ENCODE measurements around the gene OR6J1. TPM values are rescaled to one million over a fixed set of nuclear protein-coding genes. Genes with fewer than 3 reads are reported as not detected.
A peak's percentile ranks its signal among the peaks of the same experiment; 100 is the strongest.
"Not testable (repeated sequence)": the region's sequence is repeated elsewhere in the genome, so short reads cannot be mapped to it uniquely, and the experiment has no call there.

Gene OR6J1
- total RNA-seq, 1 experiment from 2014 or later: not detected

GRCh38 chr14:22660654-22661053 lies 16.5 kb upstream of the OR6J1 start:
- no peak for DNase-seq
- no peaks in the 10 kb centered on the region for H3K27me3 ChIP-seq (ENCODE audit: control insufficient read depth, insufficient read depth, low read length)
- H3K36me3 ChIP-seq (replicated peaks; ENCODE audit: control insufficient read depth, insufficient read depth, low read length): no peaks in the 10 kb centered on the region
- no peak overlapping the region for H3K4me3 ChIP-seq (ENCODE audit: insufficient read depth, low read depth, low read length)

DNA sequence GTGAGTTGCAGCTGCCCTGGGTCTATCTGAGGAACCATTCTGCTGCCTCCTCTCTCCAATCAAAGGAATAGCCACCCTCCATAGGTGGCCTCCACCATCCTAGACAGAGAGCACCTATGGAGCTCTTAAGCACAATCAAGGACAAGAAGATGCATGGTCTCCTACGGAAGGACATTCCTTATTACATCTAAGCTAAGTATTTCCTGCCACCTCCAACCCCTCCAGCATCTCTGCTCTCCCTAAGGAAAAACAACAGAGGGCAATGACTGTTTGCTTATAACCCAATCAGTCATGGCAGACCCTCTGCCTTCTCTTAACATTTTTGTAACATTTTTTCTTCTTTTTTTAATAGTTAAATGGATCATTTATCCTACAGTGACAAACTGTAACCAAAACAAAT lies 14.8 kb upstream of the OR6J1 start:
- H3K4me3 ChIP-seq (ENCODE audit: insufficient read depth, low read depth, low read length): no peak overlapping the region
- H3K36me3 ChIP-seq (replicated peaks; ENCODE audit: control insufficient read depth, insufficient read depth, low read length): no peaks in the 10 kb centered on the region
- no peaks in the 10 kb centered on the region for H3K27me3 ChIP-seq (ENCODE audit: control insufficient read depth, insufficient read depth, low read length)
- no peak for DNase-seq

DNA sequence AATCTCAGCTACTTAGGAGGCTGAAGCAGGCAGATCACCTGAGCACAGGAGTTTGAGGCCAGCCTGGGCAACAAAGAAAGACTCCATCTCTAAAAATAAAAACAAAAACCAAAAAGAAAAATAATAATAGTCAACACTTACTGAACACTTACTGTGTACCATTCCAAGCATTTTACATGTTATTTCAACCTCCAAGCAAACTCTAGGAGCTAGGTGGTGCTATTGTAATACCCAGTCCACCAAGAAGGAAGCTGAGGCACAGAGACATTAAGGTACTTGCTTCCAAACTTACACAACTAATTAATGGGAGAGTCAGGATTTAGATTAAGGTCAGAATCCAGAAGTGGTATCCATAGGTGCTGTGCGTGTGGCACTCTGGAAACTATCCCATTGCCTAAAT lies 13.7 kb upstream of the OR6J1 start:
- no peak overlapping the region for H3K4me3 ChIP-seq (ENCODE audit: insufficient read depth, low read depth, low read length)
- no peaks in the 10 kb centered on the region for H3K36me3 ChIP-seq (replicated peaks; ENCODE audit: control insufficient read depth, insufficient read depth, low read length)
- no peak for DNase-seq
- H3K27me3 ChIP-seq (ENCODE audit: control insufficient read depth, insufficient read depth, low read length): no peaks in the 10 kb centered on the region

DNA sequence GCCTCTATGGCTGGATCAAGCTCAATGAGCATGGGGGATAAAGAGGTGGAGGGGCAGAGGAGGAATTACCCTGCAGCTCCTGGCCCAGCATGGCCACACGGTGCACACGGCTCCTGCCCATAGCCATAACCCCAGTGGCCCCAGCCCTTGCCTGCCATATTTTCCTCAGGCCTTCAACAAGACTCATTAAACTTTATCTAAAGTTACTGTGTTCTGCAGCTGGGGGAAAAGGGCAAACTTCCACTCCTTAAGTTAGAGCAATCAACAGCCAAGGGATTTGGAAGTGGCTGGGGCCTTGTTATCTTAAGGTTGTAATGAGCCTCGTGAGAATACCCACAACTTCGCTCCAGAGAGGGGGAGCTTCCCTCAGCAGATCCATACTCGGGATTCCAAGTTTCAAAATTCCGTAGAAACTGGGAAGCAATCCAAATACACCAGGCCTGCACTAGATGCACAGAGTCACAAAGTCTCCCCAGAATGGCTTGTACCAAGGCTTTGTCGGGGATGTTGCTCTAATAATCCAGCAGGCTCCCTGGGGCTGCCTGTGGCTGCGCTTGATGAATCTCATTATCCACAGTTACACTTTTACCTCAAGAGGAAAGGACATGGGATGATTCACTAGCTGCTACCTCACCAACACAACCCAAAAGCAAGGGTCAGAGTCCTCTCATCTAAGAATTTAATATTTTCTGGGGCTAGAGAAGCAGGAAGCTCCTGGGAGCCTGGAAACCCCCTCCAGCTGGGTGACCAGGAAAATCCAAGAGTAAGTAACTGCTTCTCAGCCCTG lies 13.0 kb upstream of the OR6J1 start:
- no peaks in the 10 kb centered on the region for H3K27me3 ChIP-seq (ENCODE audit: control insufficient read depth, insufficient read depth, low read length)
- no peak for DNase-seq
- H3K36me3 ChIP-seq (replicated peaks; ENCODE audit: control insufficient read depth, insufficient read depth, low read length): no peaks in the 10 kb centered on the region
- no peak overlapping the region for H3K4me3 ChIP-seq (ENCODE audit: insufficient read depth, low read depth, low read length)

GRCh38 chr14:22656226-22656625 lies 12.1 kb upstream of the OR6J1 start:
- Histone ChIP-seq H3K4me3 (ENCODE audit: insufficient read depth, low read depth, low read length) (no peak overlapping the region), H3K36me3 (replicated peaks; ENCODE audit: control insufficient read depth, insufficient read depth, low read length) (no peaks in the 10 kb centered on the region), H3K27me3 (ENCODE audit: control insufficient read depth, insufficient read depth, low read length) (no peaks in the 10 kb centered on the region)
- no peak for DNase-seq

DNA sequence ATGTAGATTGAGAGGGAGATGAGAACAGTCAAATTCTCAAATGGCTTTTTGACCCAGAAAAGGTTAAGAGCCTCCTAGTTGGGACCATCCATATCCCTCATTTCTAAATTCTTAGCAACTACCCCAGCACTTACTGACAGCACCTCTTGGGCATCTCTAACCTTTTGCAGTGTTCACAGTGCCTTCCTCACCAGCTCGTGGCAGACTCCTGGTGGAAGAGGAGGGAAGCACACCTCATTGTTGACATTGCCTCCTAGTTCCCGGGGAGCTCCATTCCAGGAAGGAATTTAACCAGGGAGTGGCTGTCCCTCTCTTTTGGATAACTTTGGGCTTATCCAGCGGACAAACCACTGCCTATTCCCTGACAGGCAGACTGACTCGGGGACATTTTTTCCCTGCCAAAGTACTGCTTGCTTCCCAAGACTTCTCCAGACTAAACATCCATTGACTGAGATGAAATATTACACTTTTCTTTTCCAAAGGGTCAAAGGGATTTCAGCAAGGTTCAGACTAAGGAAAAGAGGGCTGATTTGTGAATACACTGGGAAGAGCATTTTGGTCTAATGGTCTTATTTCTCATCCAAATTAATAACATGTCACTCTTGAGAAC lies 9.0 kb upstream of the OR6J1 start:
- no peaks in the 10 kb centered on the region for H3K36me3 ChIP-seq (replicated peaks; ENCODE audit: control insufficient read depth, insufficient read depth, low read length)
- DNase-seq: peak; percentile 83

GRCh38 chr14:22651586-22651985 lies 7.4 kb upstream of the OR6J1 start:
- no peaks in the 10 kb centered on the region for H3K27me3 ChIP-seq (ENCODE audit: control insufficient read depth, insufficient read depth, low read length)
- H3K4me3 ChIP-seq (ENCODE audit: insufficient read depth, low read depth, low read length): no peak overlapping the region
- no peak for DNase-seq
- H3K36me3 ChIP-seq (replicated peaks; ENCODE audit: control insufficient read depth, insufficient read depth, low read length): no peaks in the 10 kb centered on the region

More for the DNA sequence above, 9.0 kb upstream of the OR6J1 start:
- Histone ChIP-seq H3K4me3 (ENCODE audit: insufficient read depth, low read depth, low read length) (no peak overlapping the region), H3K27me3 (ENCODE audit: control insufficient read depth, insufficient read depth, low read length) (no peaks in the 10 kb centered on the region)

GRCh38 chr14:22650960-22651521 lies 6.9 kb upstream of the OR6J1 start:
- no peaks in the 10 kb centered on the region for H3K36me3 ChIP-seq (replicated peaks; ENCODE audit: control insufficient read depth, insufficient read depth, low read length)

GRCh38 chr14:22650046-22650739 lies 6.0 kb upstream of the OR6J1 start:
- H3K36me3 ChIP-seq (replicated peaks; ENCODE audit: control insufficient read depth, insufficient read depth, low read length): no peaks in the 10 kb centered on the region
- no peaks in the 10 kb centered on the region for H3K27me3 ChIP-seq (ENCODE audit: control insufficient read depth, insufficient read depth, low read length)
- no peak overlapping the region for H3K4me3 ChIP-seq (ENCODE audit: insufficient read depth, low read depth, low read length)
- DNase-seq: no peak

More at GRCh38 chr14:22650960-22651521, 6.9 kb upstream of the OR6J1 start:
- Histone ChIP-seq H3K4me3 (ENCODE audit: insufficient read depth, low read depth, low read length) (no peak overlapping the region), H3K27me3 (ENCODE audit: control insufficient read depth, insufficient read depth, low read length) (no peaks in the 10 kb centered on the region)
- no peak for DNase-seq

DNA sequence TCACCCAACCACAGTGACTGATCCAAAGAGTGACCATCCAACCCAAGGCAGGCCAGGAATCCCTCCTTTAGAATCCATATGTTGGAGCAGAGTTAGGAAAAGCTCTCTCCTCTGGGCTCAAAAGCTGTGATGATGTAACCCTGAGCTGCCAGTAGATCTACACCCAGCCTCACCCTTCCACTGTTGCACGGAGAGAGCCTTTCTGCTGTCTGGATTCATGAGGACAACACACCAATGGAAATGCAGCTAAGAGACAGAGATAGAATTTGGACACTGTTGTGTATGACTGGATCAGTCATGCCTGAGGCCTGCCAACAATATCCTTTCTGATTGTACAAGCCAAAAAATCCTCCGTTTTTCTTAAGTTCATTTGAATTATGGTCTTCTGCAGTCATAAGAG lies 4.4 kb upstream of the OR6J1 start:
- Histone ChIP-seq H3K27me3 (ENCODE audit: control insufficient read depth, insufficient read depth, low read length) (no peaks in the 10 kb centered on the region), H3K4me3 (ENCODE audit: insufficient read depth, low read depth, low read length) (no peak overlapping the region), H3K36me3 (replicated peaks; ENCODE audit: control insufficient read depth, insufficient read depth, low read length) (no peaks in the 10 kb centered on the region)
- DNase-seq: no peak

DNA sequence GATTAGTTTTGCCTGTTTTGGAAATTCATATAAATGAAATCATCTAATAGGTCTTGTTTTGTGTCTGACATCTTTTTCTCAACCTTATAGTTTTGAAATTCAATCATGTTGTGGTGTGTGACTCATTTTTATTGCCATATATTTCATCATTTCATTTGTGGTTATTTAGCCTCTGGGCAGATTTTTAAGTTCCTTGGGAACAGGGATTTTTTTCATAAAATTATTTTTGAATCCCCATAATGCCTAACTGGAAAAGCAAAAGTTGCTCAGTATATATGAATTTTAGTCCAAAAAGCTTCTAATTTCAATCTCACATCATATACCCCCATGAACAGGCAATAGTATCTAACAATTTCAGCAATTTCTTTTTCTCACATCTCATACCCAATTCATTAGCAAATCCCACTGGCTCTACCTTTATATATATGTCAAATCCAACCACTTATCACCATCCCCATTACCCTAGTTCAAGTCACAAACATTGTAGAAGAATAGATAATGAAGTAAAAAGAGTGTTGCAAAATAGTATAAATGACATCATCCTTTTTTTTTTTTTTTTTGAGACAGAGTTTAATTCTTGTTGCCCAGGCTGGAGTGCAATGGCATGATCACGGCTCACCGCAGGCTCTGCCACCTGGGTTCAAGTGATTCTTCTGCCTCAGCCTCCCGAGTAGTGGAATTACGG lies 2.6 kb upstream of the OR6J1 start:
- Histone ChIP-seq H3K27me3 (ENCODE audit: control insufficient read depth, insufficient read depth, low read length) (no peaks in the 10 kb centered on the region), H3K36me3 (replicated peaks; ENCODE audit: control insufficient read depth, insufficient read depth, low read length) (no peaks in the 10 kb centered on the region), H3K4me3 (ENCODE audit: insufficient read depth, low read depth, low read length) (no peak overlapping the region)
- no peak for DNase-seq

DNA sequence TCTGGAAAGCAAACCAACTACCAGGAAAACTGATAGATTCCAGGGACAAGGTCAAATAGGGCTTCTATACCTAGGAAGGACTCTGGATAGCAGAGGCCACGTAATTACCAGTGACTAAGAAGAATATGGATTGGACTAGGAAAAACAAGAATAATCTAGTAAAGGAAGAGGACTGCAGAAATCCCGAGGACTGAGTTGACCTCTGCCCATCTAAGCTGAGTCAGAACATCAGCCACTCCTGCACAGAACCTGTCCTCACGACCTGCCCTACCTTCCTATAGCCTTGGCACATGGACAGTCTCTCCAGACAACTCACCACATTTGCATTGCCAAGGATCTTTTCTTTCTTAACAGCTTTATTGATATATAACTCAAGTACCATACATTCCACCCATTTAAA lies 2.3 kb downstream of the OR6J1 start:
- no peak overlapping the region for H3K4me3 ChIP-seq (ENCODE audit: insufficient read depth, low read depth, low read length)
- H3K36me3 ChIP-seq (replicated peaks; ENCODE audit: control insufficient read depth, insufficient read depth, low read length): no peaks in the 10 kb centered on the region
- no peaks in the 10 kb centered on the region for H3K27me3 ChIP-seq (ENCODE audit: control insufficient read depth, insufficient read depth, low read length)
- DNase-seq: no peak

DNA sequence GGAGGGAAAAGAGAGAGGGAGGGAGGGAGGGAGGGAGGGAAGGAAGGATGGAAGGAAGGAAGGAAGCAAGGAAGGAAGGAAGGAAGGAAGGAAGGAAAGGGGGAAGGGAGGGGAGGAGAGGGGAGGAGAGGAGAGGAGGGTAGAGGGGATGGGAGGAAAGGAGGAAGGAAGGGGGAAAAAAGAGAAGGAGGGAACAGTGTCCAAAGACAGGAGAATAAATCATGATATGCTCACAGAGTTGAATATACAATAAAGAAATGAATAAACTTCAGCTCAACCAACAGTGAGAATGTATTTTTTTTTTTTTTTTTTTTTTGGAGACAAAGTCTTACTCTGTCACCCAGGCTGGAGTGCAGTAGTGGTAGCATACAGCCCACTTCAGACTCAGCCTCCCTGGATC lies 4.0 kb downstream of the OR6J1 start:
- DNase-seq: no peak
- Histone ChIP-seq H3K36me3 (replicated peaks; ENCODE audit: control insufficient read depth, insufficient read depth, low read length) (no peaks in the 10 kb centered on the region), H3K27me3 (ENCODE audit: control insufficient read depth, insufficient read depth, low read length) (no peaks in the 10 kb centered on the region), H3K4me3 (ENCODE audit: insufficient read depth, low read depth, low read length) (no peak overlapping the region)

GRCh38 chr14:22635980-22636379 lies 8.2 kb downstream of the OR6J1 start:
- H3K4me3 ChIP-seq (ENCODE audit: insufficient read depth, low read depth, low read length); DNase-seq; H3K27me3 ChIP-seq (ENCODE audit: control insufficient read depth, insufficient read depth, low read length); H3K36me3 ChIP-seq (replicated peaks; ENCODE audit: control insufficient read depth, insufficient read depth, low read length): not testable (repeated sequence)

Measured in H7 (cell line).